Measurements from ENCODE around the gene ZNF366. TPM values are rescaled to one million over a fixed set of nuclear protein-coding genes. Genes with fewer than 3 reads are reported as not detected.
A peak's percentile ranks its signal among the peaks of the same experiment; 100 is the strongest.

The ZNF366 gene
- polyA plus RNA-seq, 3 donors, result 0.05 to 1.2 (median 0.76) TPM

GRCh38 chr5:72434781-72435437 is 72.3 kb downstream of the ZNF366 start:
- Histone ChIP-seq H3K36me3 (replicated peaks in 1 of 2; ENCODE audit: control insufficient read depth in 1 of 2, insufficient read depth in 2 of 2, low read length in 2 of 2) (no peaks in the 10 kb centered on the region), H3K79me2 (ENCODE audit: insufficient read depth, low read length) (no peaks in the 10 kb centered on the region), H3K27me3 (ENCODE audit: control insufficient read depth in 2 of 2, insufficient read depth in 2 of 2, low read length in 2 of 2) (no peaks in the 10 kb centered on the region), H2AFZ (ENCODE audit: insufficient read depth, low read depth, low read length, poor library complexity, severe bottlenecking) (no peak overlapping the region), H3K4me3 (replicated peaks in 1 of 3; ENCODE audit: low read depth in 2 of 3, low read length in 3 of 3) (no peak overlapping the region), H3K27ac (ENCODE audit: low read depth in 1 of 2, low read length in 2 of 2) (no peak overlapping the region), H3K9ac (ENCODE audit: insufficient read depth, low read length, poor library complexity, severe bottlenecking) (no peak overlapping the region), H3K4me2 (replicated peaks; ENCODE audit: extremely low read depth, low read length, poor library complexity, severe bottlenecking) (no peak overlapping the region), H3K9me3 (replicated peaks in 1 of 2; ENCODE audit: control insufficient read depth in 1 of 2, insufficient read depth in 1 of 2, low read length in 2 of 2) (no peaks in the 10 kb centered on the region), H4K20me1 (ENCODE audit: insufficient read depth, low read length) (no peaks in the 10 kb centered on the region), H3K4me1 (ENCODE audit: control insufficient read depth in 1 of 2, insufficient read depth in 2 of 2, low read length in 2 of 2) (peaks cover 16 to 17% of the 10 kb centered on the region in 2 donors)
- H3K27me3 Mint-ChIP-seq (ENCODE audit: low read depth in 3 of 3), result peaks cover 0 to 2% (median 0%) of the 10 kb centered on the region in 3 donors
- TF ChIP-seq CTCF (IDR thresholded peaks at IDR 0.05), result no peak
- WGBS (ENCODE audit: insufficient coverage), result 100% methylated on average over 2 of the region's 3 CpGs
- H3K36me3 Mint-ChIP-seq, result no peaks in the 10 kb centered on the region
- H3K27ac Mint-ChIP-seq, result no peak overlapping the region
- H3K4me1 Mint-ChIP-seq, result peaks cover 19% of the 10 kb centered on the region
- no peak overlapping the region for H3K4me3 Mint-ChIP-seq
- peaks cover 0 to 2% (median 0%) of the 10 kb centered on the region in 7 donors for H3K9me3 Mint-ChIP-seq
- no peak for DNase-seq
- intact Hi-C loops (cut with micrococcal nuclease), result no loop called here

- Histone ChIP-seq H3K4me2 (replicated peaks; ENCODE audit: extremely low read depth, low read length, poor library complexity, severe bottlenecking) (no peak overlapping the region), H3K9me3 (replicated peaks in 1 of 2; ENCODE audit: control insufficient read depth in 1 of 2, insufficient read depth in 1 of 2, low read length in 2 of 2) (no peaks in the 10 kb centered on the region), H3K9ac (ENCODE audit: insufficient read depth, low read length, poor library complexity, severe bottlenecking) (no peak overlapping the region), H3K27me3 (ENCODE audit: control insufficient read depth in 2 of 2, insufficient read depth in 2 of 2, low read length in 2 of 2) (no peaks in the 10 kb centered on the region), H3K27ac (ENCODE audit: low read depth in 1 of 2, low read length in 2 of 2) (no peak overlapping the region), H4K20me1 (ENCODE audit: insufficient read depth, low read length) (no peaks in the 10 kb centered on the region), H3K79me2 (ENCODE audit: insufficient read depth, low read length) (no peaks in the 10 kb centered on the region), H3K36me3 (replicated peaks in 1 of 2; ENCODE audit: control insufficient read depth in 1 of 2, insufficient read depth in 2 of 2, low read length in 2 of 2) (no peaks in the 10 kb centered on the region), H3K4me1 (ENCODE audit: control insufficient read depth in 1 of 2, insufficient read depth in 2 of 2, low read length in 2 of 2) (peaks cover 16 to 17% of the 10 kb centered on the region in 2 donors), H2AFZ (ENCODE audit: insufficient read depth, low read depth, low read length, poor library complexity, severe bottlenecking) (no peak overlapping the region), H3K4me3 (replicated peaks in 1 of 3; ENCODE audit: low read depth in 2 of 3, low read length in 3 of 3) (no peak overlapping the region)
- Mint-ChIP-seq H3K9me3 (peaks cover 0 to 2% (median 0%) of the 10 kb centered on the region in 7 donors), H3K4me1 (peaks cover 19% of the 10 kb centered on the region), H3K27me3 (ENCODE audit: low read depth in 3 of 3) (peaks cover 0 to 2% (median 0%) of the 10 kb centered on the region in 3 donors), H3K27ac (peak overlapping the region in 5 of 7 donors; percentile 33 to 72 (median 68)), H3K36me3 (no peaks in the 10 kb centered on the region), H3K4me3 (no peak overlapping the region)
- WGBS (ENCODE audit: insufficient coverage), result 100% methylated on average over 2 of the region's 5 CpGs
- DNase-seq, result no peak
- TF ChIP-seq CTCF (IDR thresholded peaks at IDR 0.05), result no peak
- intact Hi-C loops (cut with micrococcal nuclease), result no loop called here
Observed at GRCh38 chr5:72434056-72434780, 73.0 kb downstream of the ZNF366 start.

All from CD14-positive monocyte (primary cell).